ENCODE data around the gene GARS1.
"Not testable (repeated sequence)": the region's sequence is repeated elsewhere in the genome, so short reads cannot be mapped to it uniquely, and the experiment has no call there.

The GARS1 gene

DNA sequence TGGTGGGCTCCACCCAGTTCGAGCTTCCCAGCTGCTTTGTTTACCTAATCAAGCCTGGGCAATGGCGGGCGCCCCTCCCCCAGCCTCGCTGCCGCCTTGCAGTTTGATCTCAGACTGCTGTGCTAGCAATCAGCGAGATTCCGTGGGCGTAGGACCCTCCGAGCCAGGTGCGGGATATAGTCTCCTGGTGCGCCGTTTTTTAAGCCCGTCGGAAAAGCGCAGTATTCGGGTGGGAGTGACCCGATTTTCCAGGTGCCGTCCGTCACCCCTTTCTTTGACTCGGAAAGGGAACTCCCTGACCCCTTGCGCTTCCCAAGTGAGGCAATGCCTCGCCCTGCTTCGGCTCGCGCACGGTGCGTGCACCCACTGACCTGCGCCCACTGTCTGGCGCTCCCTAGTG is 47.6 kb downstream of the GARS1 start:
- not testable (repeated sequence) for H3K27ac ChIP-seq (ENCODE audit: insufficient read depth, low read length, poor library complexity, severe bottlenecking); H3K4me3 ChIP-seq (ENCODE audit: insufficient read depth, low read depth, low read length, poor library complexity, severe bottlenecking); H3K36me3 ChIP-seq (ENCODE audit: control insufficient read depth, insufficient read depth, low read length); H3K4me1 ChIP-seq (ENCODE audit: control insufficient read depth, insufficient read depth, low read length, poor library complexity, severe bottlenecking); H3K9me3 ChIP-seq (ENCODE audit: control insufficient read depth, low read length); H3K27me3 ChIP-seq (replicated peaks; ENCODE audit: control insufficient read depth, insufficient read depth, low read length, poor library complexity, severe bottlenecking); DNase-seq

GRCh38 chr7:30642789-30643188 is 48.1 kb downstream of the GARS1 start:
- no peaks in the 10 kb centered on the region for H3K9me3 ChIP-seq (ENCODE audit: control insufficient read depth, low read length)
- no peaks in the 10 kb centered on the region for H3K36me3 ChIP-seq (ENCODE audit: control insufficient read depth, insufficient read depth, low read length)
- no peak for DNase-seq
- no peak overlapping the region for H3K4me3 ChIP-seq (ENCODE audit: insufficient read depth, low read depth, low read length, poor library complexity, severe bottlenecking)
- no peaks in the 10 kb centered on the region for H3K27me3 ChIP-seq (replicated peaks; ENCODE audit: control insufficient read depth, insufficient read depth, low read length, poor library complexity, severe bottlenecking)
- H3K27ac ChIP-seq (ENCODE audit: insufficient read depth, low read length, poor library complexity, severe bottlenecking): no peak overlapping the region
- no peaks in the 10 kb centered on the region for H3K4me1 ChIP-seq (ENCODE audit: control insufficient read depth, insufficient read depth, low read length, poor library complexity, severe bottlenecking)

DNA sequence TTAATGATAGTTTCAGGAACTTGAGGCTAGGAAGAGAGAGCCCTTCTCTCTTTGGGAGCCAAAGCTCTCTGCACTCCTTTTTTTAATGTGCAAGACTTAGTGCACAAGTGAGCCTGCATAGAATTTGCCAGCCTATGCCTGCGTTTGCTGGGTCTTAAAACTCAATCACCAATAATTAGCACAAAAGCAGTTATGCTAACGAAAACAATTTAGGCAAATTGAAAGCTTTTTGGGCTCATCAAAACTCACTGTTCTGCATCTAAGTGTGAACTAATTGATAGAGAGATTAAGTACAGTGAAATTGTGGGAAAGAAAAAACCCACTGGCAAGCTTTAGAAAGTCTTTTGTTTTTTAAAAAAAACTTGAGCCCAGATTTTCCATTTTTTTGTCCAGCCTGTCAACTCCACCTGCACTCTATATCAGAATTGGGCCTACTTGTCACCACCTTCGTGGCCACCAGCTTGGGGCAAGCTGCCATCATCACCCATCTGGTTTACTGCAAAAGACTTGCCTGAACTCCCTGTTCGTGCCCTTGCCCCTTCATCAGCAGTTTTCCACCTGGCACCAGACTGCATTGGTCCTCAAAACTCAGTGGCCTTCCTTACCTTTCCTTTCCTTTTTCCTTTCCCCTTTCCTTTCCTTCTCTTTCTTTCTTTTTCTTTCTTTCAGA is 49.7 kb downstream of the GARS1 start:
- Histone ChIP-seq H3K27me3 (replicated peaks; ENCODE audit: control insufficient read depth, insufficient read depth, low read length, poor library complexity, severe bottlenecking) (no peaks in the 10 kb centered on the region), H3K27ac (ENCODE audit: insufficient read depth, low read length, poor library complexity, severe bottlenecking) (no peak overlapping the region), H3K4me3 (ENCODE audit: insufficient read depth, low read depth, low read length, poor library complexity, severe bottlenecking) (no peak overlapping the region), H3K4me1 (ENCODE audit: control insufficient read depth, insufficient read depth, low read length, poor library complexity, severe bottlenecking) (no peaks in the 10 kb centered on the region), H3K36me3 (ENCODE audit: control insufficient read depth, insufficient read depth, low read length) (no peaks in the 10 kb centered on the region), H3K9me3 (ENCODE audit: control insufficient read depth, low read length) (no peaks in the 10 kb centered on the region)
- no peak for DNase-seq

DNA sequence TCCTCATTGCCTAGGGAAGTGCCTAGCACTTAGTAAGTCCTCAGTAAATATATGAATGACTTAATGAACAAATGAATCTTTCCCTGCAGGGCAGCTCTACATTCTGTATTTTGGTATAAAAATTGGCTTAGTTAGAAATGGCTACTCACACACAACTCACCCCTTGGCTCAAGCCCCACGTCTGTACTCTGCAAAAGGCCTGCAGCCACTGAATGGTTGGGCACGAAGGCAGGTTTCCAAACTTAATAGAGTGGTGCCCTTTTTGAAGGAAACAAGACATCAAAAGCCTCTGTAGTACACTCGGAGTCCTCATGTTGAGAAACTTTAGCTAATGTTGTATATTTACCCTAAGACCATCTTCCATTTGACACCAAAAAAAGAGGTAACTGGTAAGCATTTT is 51.0 kb downstream of the GARS1 start:
- no peaks in the 10 kb centered on the region for H3K36me3 ChIP-seq (ENCODE audit: control insufficient read depth, insufficient read depth, low read length)
- no peak for DNase-seq
- no peak overlapping the region for H3K4me3 ChIP-seq (ENCODE audit: insufficient read depth, low read depth, low read length, poor library complexity, severe bottlenecking)
- no peak overlapping the region for H3K27ac ChIP-seq (ENCODE audit: insufficient read depth, low read length, poor library complexity, severe bottlenecking)
- H3K9me3 ChIP-seq (ENCODE audit: control insufficient read depth, low read length): no peaks in the 10 kb centered on the region
- no peaks in the 10 kb centered on the region for H3K27me3 ChIP-seq (replicated peaks; ENCODE audit: control insufficient read depth, insufficient read depth, low read length, poor library complexity, severe bottlenecking)
- no peaks in the 10 kb centered on the region for H3K4me1 ChIP-seq (ENCODE audit: control insufficient read depth, insufficient read depth, low read length, poor library complexity, severe bottlenecking)

DNA sequence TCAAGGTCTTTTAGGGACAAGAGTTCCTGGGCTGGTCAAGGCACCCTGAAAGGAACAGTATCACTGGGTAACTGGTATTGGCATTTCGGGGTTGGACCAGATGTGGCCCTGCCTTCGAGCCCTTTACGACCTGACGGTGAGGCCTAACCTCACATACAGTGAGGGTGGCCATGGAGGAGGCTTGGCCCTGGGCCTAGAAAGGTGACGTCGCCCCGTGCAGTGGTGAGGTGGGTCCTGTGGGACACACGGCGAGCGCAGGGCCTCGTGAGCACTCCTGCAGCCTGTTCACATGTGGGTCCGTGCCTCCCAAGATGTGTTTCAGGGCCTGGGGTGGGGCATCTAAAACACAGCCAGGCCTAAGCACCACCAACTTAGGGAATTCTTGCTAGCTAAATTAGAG is 51.5 kb downstream of the GARS1 start:
- Histone ChIP-seq H3K9me3 (ENCODE audit: control insufficient read depth, low read length) (no peaks in the 10 kb centered on the region), H3K27ac (ENCODE audit: insufficient read depth, low read length, poor library complexity, severe bottlenecking) (no peak overlapping the region), H3K27me3 (replicated peaks; ENCODE audit: control insufficient read depth, insufficient read depth, low read length, poor library complexity, severe bottlenecking) (no peaks in the 10 kb centered on the region), H3K4me3 (ENCODE audit: insufficient read depth, low read depth, low read length, poor library complexity, severe bottlenecking) (no peak overlapping the region), H3K4me1 (ENCODE audit: control insufficient read depth, insufficient read depth, low read length, poor library complexity, severe bottlenecking) (no peaks in the 10 kb centered on the region), H3K36me3 (ENCODE audit: control insufficient read depth, insufficient read depth, low read length) (no peaks in the 10 kb centered on the region)
- DNase-seq: no peak

DNA sequence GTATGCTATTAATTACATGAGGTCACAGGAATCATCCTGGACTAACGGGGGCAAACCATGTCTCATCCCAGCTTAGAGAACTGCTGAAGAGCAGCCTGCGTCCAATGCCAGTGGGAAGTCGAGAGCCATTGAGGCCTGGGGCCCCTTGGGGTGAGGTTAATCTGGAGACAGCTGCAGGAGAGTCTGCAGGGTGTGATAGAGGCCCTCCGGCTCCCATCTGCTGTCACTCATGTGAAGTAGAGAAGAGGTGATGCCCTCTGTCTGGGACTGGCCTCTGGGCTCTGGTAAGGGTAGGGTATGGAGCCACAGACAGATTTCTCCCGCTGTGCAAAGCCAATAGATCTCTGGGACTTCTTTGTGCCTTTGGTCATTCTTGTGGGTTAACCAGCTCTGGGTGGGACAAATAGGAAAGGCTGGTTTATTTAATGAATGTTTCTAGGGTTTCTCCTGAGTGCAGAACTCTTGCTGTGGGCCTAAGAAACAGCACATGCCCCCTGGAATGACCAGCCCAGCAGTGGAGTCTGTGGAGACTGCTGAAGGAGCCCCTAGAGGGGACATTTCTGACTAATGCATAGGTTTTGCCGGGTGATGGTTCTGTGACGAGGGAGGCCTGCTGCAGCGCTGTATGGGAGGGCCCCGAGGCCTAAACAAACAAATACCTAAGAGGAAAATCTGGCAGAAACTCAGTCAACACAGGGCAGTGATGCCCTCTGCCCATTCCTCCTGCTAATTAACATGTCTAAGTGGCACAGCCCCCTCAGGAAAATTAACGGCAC is 53.1 kb downstream of the GARS1 start:
- H3K4me3 ChIP-seq (ENCODE audit: insufficient read depth, low read depth, low read length, poor library complexity, severe bottlenecking): no peak overlapping the region
- no peak for DNase-seq

DNA sequence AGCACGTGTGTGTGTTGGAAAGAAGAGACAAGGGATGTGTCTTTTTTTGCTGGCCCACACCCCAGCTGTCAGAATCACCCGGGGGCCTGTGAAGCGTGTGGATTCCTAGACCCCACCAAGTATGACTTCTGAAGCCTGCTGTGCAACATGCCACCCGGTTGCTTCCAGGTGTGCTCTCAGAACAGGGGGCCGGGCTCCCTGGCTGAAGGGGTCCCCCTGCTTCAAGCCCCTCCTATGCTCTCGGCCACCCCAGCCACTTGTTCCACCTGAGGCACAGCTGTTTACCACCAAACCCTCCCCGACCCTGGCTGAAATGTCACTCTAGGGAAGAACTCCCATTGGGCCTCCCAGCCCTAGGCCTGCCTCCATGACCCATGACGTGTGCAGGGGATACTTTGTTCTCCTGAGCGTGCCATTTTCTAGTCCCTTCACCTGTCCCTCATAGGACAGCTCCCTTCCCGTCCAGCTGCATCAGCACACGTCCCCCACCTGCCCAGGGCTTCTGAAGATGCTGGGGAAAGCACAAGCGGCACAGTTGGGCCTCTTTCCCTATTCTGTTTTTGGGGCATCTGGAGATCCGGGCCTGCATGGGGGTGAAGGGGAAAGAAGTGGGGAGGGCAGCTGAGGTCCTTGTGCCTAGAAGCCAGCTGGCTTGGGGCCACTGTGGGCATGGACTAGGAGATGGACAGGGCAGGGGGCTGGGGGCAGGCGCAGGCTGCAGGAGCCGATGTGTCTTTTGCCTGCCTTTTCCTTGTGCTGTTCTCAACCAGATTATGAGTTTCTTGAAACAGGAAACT is 54.3 kb downstream of the GARS1 start:
- DNase-seq: no peak
- Histone ChIP-seq H3K4me1 (ENCODE audit: control insufficient read depth, insufficient read depth, low read length, poor library complexity, severe bottlenecking) (no peaks in the 10 kb centered on the region), H3K4me3 (ENCODE audit: insufficient read depth, low read depth, low read length, poor library complexity, severe bottlenecking) (no peak overlapping the region)

More for the DNA sequence above, 53.1 kb downstream of the GARS1 start:
- no peaks in the 10 kb centered on the region for H3K4me1 ChIP-seq (ENCODE audit: control insufficient read depth, insufficient read depth, low read length, poor library complexity, severe bottlenecking)
- H3K9me3 ChIP-seq (ENCODE audit: control insufficient read depth, low read length): no peaks in the 10 kb centered on the region
- H3K27me3 ChIP-seq (replicated peaks; ENCODE audit: control insufficient read depth, insufficient read depth, low read length, poor library complexity, severe bottlenecking): no peaks in the 10 kb centered on the region
- no peaks in the 10 kb centered on the region for H3K36me3 ChIP-seq (ENCODE audit: control insufficient read depth, insufficient read depth, low read length)
- H3K27ac ChIP-seq (ENCODE audit: insufficient read depth, low read length, poor library complexity, severe bottlenecking): no peak overlapping the region

GRCh38 chr7:30649717-30650420 is 55.2 kb downstream of the GARS1 start:
- Histone ChIP-seq H3K36me3 (ENCODE audit: control insufficient read depth, insufficient read depth, low read length) (no peaks in the 10 kb centered on the region), H3K4me3 (ENCODE audit: insufficient read depth, low read depth, low read length, poor library complexity, severe bottlenecking) (no peak overlapping the region), H3K9me3 (ENCODE audit: control insufficient read depth, low read length) (no peaks in the 10 kb centered on the region), H3K27me3 (replicated peaks; ENCODE audit: control insufficient read depth, insufficient read depth, low read length, poor library complexity, severe bottlenecking) (no peaks in the 10 kb centered on the region), H3K4me1 (ENCODE audit: control insufficient read depth, insufficient read depth, low read length, poor library complexity, severe bottlenecking) (no peaks in the 10 kb centered on the region), H3K27ac (ENCODE audit: insufficient read depth, low read length, poor library complexity, severe bottlenecking) (no peak overlapping the region)
- no peak for DNase-seq

More for the DNA sequence above, 54.3 kb downstream of the GARS1 start:
- Histone ChIP-seq H3K9me3 (ENCODE audit: control insufficient read depth, low read length) (no peaks in the 10 kb centered on the region), H3K27me3 (replicated peaks; ENCODE audit: control insufficient read depth, insufficient read depth, low read length, poor library complexity, severe bottlenecking) (no peaks in the 10 kb centered on the region), H3K36me3 (ENCODE audit: control insufficient read depth, insufficient read depth, low read length) (no peaks in the 10 kb centered on the region), H3K27ac (ENCODE audit: insufficient read depth, low read length, poor library complexity, severe bottlenecking) (no peak overlapping the region)

- Histone ChIP-seq H3K27ac (ENCODE audit: insufficient read depth, low read length, poor library complexity, severe bottlenecking) (no peak overlapping the region), H3K27me3 (replicated peaks; ENCODE audit: control insufficient read depth, insufficient read depth, low read length, poor library complexity, severe bottlenecking) (no peaks in the 10 kb centered on the region), H3K9me3 (ENCODE audit: control insufficient read depth, low read length) (no peaks in the 10 kb centered on the region), H3K36me3 (ENCODE audit: control insufficient read depth, insufficient read depth, low read length) (no peaks in the 10 kb centered on the region), H3K4me1 (ENCODE audit: control insufficient read depth, insufficient read depth, low read length, poor library complexity, severe bottlenecking) (no peaks in the 10 kb centered on the region), H3K4me3 (ENCODE audit: insufficient read depth, low read depth, low read length, poor library complexity, severe bottlenecking) (no peak overlapping the region)
- DNase-seq: no peak
Measured at GRCh38 chr7:30650421-30650808, 55.7 kb downstream of the GARS1 start.
